Hematopoietic multipotent progenitor cell treated with erythropoietin and hydrocortisone succinate and interleukin-3 and kit ligand, for 15 days (in vitro differentiated cells): Measurements from ENCODE around the gene ADAM29.
"Not testable (repeated sequence)": the region's sequence is repeated elsewhere in the genome, so short reads cannot be mapped to it uniquely, and the experiment has no call there.

Experiments used
- DNase-seq: peaks from one replicate; pipeline ENCODE4 v3.0.0-alpha.2; 2015; ENCODE audit warnings: low spot score

The ADAM29 gene

GRCh38 chr4:174948826-174949225 lies 30.7 kb downstream of the ADAM29 start:
- DNase-seq, result no peak

GRCh38 chr4:174972911-174973310 lies 54.8 kb downstream of the ADAM29 start:
- DNase-seq, result no peak

- DNase-seq, result no peak
These were observed 55.2 kb downstream of the ADAM29 start for GRCh38 chr4:174973336-174973735.

GRCh38 chr4:174983128-174983750 lies 65.1 kb downstream of the ADAM29 start:
- no peak for DNase-seq

GRCh38 chr4:174983870-174984269 lies 65.7 kb downstream of the ADAM29 start:
- DNase-seq, result not testable (repeated sequence)

GRCh38 chr4:174989791-174990190 lies 71.6 kb downstream of the ADAM29 start:
- no peak for DNase-seq

GRCh38 chr4:174993916-174994315 lies 75.8 kb downstream of the ADAM29 start:
- DNase-seq, result no peak

GRCh38 chr4:174996079-174996478 lies 77.9 kb downstream of the ADAM29 start:
- no peak for DNase-seq

- DNase-seq, result no peak
These were observed 81.2 kb downstream of the ADAM29 start for GRCh38 chr4:174999407-174999806.

- DNase-seq, result no peak
These were observed 99.6 kb downstream of the ADAM29 start for GRCh38 chr4:175017751-175018150.

- not testable (repeated sequence) for DNase-seq
These were observed 101.3 kb downstream of the ADAM29 start for GRCh38 chr4:175019447-175019846.
